ENCODE data around the gene MYO1H. TPM values are rescaled to one million over a fixed set of nuclear protein-coding genes. Genes with fewer than 3 reads are reported as not detected.

MYO1H gene
- total and polyA plus RNA-seq, 2 of the 13 experiments (the other 11 are each of a cell fraction or from before 2014, with no cell fraction given): not detected

DNA sequence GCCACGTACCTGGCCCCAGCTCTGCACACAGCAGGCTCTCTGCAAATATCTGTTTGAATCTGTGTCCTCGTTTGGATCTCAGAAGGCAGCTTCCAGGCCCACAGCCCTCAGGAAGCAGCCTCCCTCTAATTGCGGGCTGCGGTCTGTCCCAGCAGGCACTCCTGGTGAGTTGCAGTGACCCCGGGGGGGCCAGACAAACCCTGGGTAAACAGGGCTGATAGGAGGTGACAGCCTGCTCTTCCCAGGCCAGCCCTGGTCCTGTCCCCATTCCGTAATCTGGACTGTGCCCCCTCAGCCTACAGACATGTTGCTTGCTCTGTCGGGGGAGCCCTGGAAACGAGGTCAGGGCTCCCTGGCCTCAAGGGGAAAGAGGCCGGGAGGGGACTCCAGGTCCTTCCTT is 40.6 kb upstream of the MYO1H start (continued):
- TF ChIP-seq SIX1 (CRISPR knock-in tag; IDR thresholded peaks at IDR 0.05; ENCODE audit: borderline replicate concordance) (no peak), SCMH1 (CRISPR knock-in tag; IDR thresholded peaks at IDR 0.05; ENCODE audit: borderline replicate concordance) (no peak), POGZ (CRISPR knock-in tag; IDR thresholded peaks at IDR 0.05) (peak; percentile 59; the same call in 1 of the 2 replicates), ZNF12 (CRISPR knock-in tag; IDR thresholded peaks at IDR 0.05) (no peak), SMC3 (IDR thresholded peaks at IDR 0.05; ENCODE audit: low read length) (no peak), ZSCAN31 (CRISPR knock-in tag; IDR thresholded peaks at IDR 0.05; ENCODE audit: low read depth) (0 out of 2 replicates have a peak, but pooled peaks have one; percentile 39), NKX3-1 (CRISPR knock-in tag; IDR thresholded peaks at IDR 0.05) (no peak), TAF15 (IDR thresholded peaks at IDR 0.05; ENCODE audit: low read depth, low read length, poor library complexity, severe bottlenecking) (no peak), ZSCAN22 (CRISPR knock-in tag; IDR thresholded peaks at IDR 0.05) (no peak), NFRKB (IDR thresholded peaks at IDR 0.05) (no peak), ZNF558 (CRISPR knock-in tag; IDR thresholded peaks at IDR 0.05; ENCODE audit: borderline replicate concordance) (peak; percentile 73; the same call in 1 of the 2 replicates), NR2C2 (CRISPR knock-in tag; IDR thresholded peaks at IDR 0.05; ENCODE audit: borderline replicate concordance) (peak; percentile 58; the same call in 1 of the 2 replicates), ZNF383 (CRISPR knock-in tag; IDR thresholded peaks at IDR 0.05; ENCODE audit: borderline replicate concordance) (no peak), GZF1 (CRISPR knock-in tag; IDR thresholded peaks at IDR 0.05) (no peak), NFE2 (CRISPR knock-in tag; IDR thresholded peaks at IDR 0.05) (no peak), XBP1 (CRISPR knock-in tag; IDR thresholded peaks at IDR 0.05) (no peak), ZNF550 (CRISPR knock-in tag; IDR thresholded peaks at IDR 0.05; ENCODE audit: borderline replicate concordance) (no peak), ZNF879 (CRISPR knock-in tag; IDR thresholded peaks at IDR 0.05) (no peak), SMAD1 (CRISPR knock-in tag; IDR thresholded peaks at IDR 0.05; ENCODE audit: borderline replicate concordance, low read depth) (no peak), ZNF292 (CRISPR knock-in tag; IDR thresholded peaks at IDR 0.05; ENCODE audit: borderline replicate concordance, low read depth) (peak; percentile 96; the same call in 1 of the 2 replicates), SMYD3 (CRISPR knock-in tag; IDR thresholded peaks at IDR 0.05) (no peak), KMT2B (CRISPR knock-in tag; IDR thresholded peaks at IDR 0.05) (no peak), KLF13 (CRISPR knock-in tag; IDR thresholded peaks at IDR 0.05) (no peak), TSC22D2 (CRISPR knock-in tag; IDR thresholded peaks at IDR 0.05; ENCODE audit: borderline replicate concordance) (no peak), ZNF3 (CRISPR knock-in tag; IDR thresholded peaks at IDR 0.05) (no peak), NR2F1 (CRISPR knock-in tag; IDR thresholded peaks at IDR 0.05) (peak in 1 of 2 experiments; percentile 37; a peak in 1 of 4 replicates), STAG1 (CRISPR knock-in tag; IDR thresholded peaks at IDR 0.05) (no peak)
- TF ChIP-seq, protein P1, sequence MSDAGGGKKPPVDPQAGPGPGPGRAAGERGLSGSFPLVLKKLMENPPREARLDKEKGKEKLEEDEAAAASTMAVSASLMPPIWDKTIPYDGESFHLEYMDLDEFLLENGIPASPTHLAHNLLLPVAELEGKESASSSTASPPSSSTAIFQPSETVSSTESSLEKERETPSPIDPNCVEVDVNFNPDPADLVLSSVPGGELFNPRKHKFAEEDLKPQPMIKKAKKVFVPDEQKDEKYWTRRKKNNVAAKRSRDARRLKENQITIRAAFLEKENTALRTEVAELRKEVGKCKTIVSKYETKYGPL (CRISPR knock-in tag; IDR thresholded peaks at IDR 0.05): no peak
- TF ChIP-seq, protein P2, sequence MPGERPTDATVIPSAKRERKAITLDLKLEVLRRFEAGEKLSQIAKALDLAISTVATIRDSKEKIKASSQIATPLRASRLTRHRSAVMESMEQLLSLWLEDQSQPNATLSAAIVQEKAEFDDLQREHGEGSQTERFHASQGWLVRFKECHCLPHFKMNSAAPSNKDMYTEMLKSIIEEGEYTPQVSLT (CRISPR knock-in tag; IDR thresholded peaks at IDR 0.05; ENCODE audit: borderline replicate concordance, low read depth): no peak
- TF ChIP-seq, protein P3, sequence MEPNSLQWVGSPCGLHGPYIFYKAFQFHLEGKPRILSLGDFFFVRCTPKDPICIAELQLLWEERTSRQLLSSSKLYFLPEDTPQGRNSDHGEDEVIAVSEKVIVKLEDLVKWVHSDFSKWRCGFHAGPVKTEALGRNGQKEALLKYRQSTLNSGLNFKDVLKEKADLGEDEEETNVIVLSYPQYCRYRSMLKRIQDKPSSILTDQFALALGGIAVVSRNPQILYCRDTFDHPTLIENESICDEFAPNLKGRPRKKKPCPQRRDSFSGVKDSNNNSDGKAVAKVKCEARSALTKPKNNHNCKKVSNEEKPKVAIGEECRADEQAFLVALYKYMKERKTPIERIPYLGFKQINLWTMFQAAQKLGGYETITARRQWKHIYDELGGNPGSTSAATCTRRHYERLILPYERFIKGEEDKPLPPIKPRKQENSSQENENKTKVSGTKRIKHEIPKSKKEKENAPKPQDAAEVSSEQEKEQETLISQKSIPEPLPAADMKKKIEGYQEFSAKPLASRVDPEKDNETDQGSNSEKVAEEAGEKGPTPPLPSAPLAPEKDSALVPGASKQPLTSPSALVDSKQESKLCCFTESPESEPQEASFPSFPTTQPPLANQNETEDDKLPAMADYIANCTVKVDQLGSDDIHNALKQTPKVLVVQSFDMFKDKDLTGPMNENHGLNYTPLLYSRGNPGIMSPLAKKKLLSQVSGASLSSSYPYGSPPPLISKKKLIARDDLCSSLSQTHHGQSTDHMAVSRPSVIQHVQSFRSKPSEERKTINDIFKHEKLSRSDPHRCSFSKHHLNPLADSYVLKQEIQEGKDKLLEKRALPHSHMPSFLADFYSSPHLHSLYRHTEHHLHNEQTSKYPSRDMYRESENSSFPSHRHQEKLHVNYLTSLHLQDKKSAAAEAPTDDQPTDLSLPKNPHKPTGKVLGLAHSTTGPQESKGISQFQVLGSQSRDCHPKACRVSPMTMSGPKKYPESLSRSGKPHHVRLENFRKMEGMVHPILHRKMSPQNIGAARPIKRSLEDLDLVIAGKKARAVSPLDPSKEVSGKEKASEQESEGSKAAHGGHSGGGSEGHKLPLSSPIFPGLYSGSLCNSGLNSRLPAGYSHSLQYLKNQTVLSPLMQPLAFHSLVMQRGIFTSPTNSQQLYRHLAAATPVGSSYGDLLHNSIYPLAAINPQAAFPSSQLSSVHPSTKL (CRISPR knock-in tag; IDR thresholded peaks at IDR 0.05): peak; percentile 68

Measured in HepG2 (cell line).